Keratinocyte (primary cell): ENCODE measurements around the gene CKM. TPM values are rescaled to one million over a fixed set of nuclear protein-coding genes. Genes with fewer than 3 reads are reported as not detected.
"Not testable (repeated sequence)": the region's sequence is repeated elsewhere in the genome, so short reads cannot be mapped to it uniquely, and the experiment has no call there.

ENCODE experiments used
- DNase-seq: peaks from one replicate; pipeline ENCODE4 v3.0.0-alpha.2; 2011; ENCODE audit warnings: low read depth, missing footprints, low spot score
- FAIRE-seq: peaks from 2 replicates; lab custom pipeline; 2011; peaks lifted over from hg19 to GRCh38; lab: Jason Lieb, UNC
- H2AFZ ChIP-seq: 2 replicates; pipeline ENCODE4 v1.6.0; 2012; ENCODE audit warnings: low read length, control low read depth, inconsistent platforms; ENCODE audit not compliant: control insufficient read depth
- H3K27ac ChIP-seq: 2 replicates; pipeline ENCODE4 v1.5.1; 2011; ENCODE audit warnings: low read length; ENCODE audit not compliant: control insufficient read depth, insufficient read depth
- H3K27me3 ChIP-seq: 3 replicates; pipeline ENCODE4 v1.6.0; 2011; ENCODE audit warnings: low read length; ENCODE audit not compliant: control insufficient read depth, insufficient read depth; ENCODE audit errors: extremely low read depth
- H3K36me3 ChIP-seq, 2 experiments: 2 replicates in 1 of 2; 3 replicates in 1 of 2; pipeline ENCODE4 v1.5.1; 2011; ENCODE audit warnings: low read length in 2 of 2, mild to moderate bottlenecking in 1 of 2; ENCODE audit not compliant: control insufficient read depth in 2 of 2, insufficient read depth in 2 of 2; ENCODE audit errors: extremely low read depth in 1 of 2
- H3K4me1 ChIP-seq: 3 replicates; pipeline ENCODE4 v1.5.1; 2011; ENCODE audit warnings: low read length; ENCODE audit not compliant: control insufficient read depth, insufficient read depth; ENCODE audit errors: extremely low read depth
- H3K4me2 ChIP-seq: 3 replicates; pipeline ENCODE4 v1.6.0; 2011; ENCODE audit warnings: low read depth, low read length; ENCODE audit not compliant: control insufficient read depth, insufficient read depth; ENCODE audit errors: extremely low read depth
- H3K4me3 ChIP-seq, 3 experiments: fragments of 200-600 bp in 1 of 3; sonication (generic) in 1 of 3; 2 replicates in 2 of 3; 3 replicates in 1 of 3; pipeline ENCODE4 v1.5.1; 2011 to 2016; ENCODE audit warnings: low read length in 3 of 3, mild to moderate bottlenecking in 3 of 3, control low read depth in 2 of 3, inconsistent platforms in 1 of 3, low read depth in 1 of 3, mixed read lengths in 1 of 3, mixed run types in 1 of 3, moderate library complexity in 1 of 3; ENCODE audit not compliant: control insufficient read depth in 2 of 3, insufficient read depth in 2 of 3; ENCODE audit errors: extremely low read depth in 1 of 3
- H3K79me2 ChIP-seq: 2 replicates; pipeline ENCODE4 v1.6.0; 2012; ENCODE audit warnings: low read length; ENCODE audit not compliant: control insufficient read depth, insufficient read depth
- H3K9ac ChIP-seq: 3 replicates; pipeline ENCODE4 v1.6.0; 2011; ENCODE audit warnings: low read length; ENCODE audit not compliant: control insufficient read depth, insufficient read depth; ENCODE audit errors: extremely low read depth
- H3K9me1 ChIP-seq: 3 replicates; pipeline ENCODE4 v1.6.0; 2011; ENCODE audit warnings: low read length; ENCODE audit not compliant: control insufficient read depth, insufficient read depth; ENCODE audit errors: extremely low read depth
- H3K9me3 ChIP-seq: 2 replicates; pipeline ENCODE4 v1.5.1; 2012; ENCODE audit warnings: low read depth, low read length; ENCODE audit not compliant: control insufficient read depth
- H4K20me1 ChIP-seq: 3 replicates; pipeline ENCODE4 v1.6.0; 2011; ENCODE audit warnings: low read length; ENCODE audit not compliant: control insufficient read depth, insufficient read depth; ENCODE audit errors: extremely low read depth
- EZH2 ChIP-seq: IDR thresholded peaks from one replicate; pipeline ENCODE4 v1.6.1; 2012; ENCODE audit warnings: inconsistent platforms, mild to moderate bottlenecking, low read length, moderate library complexity
- dilution Hi-C: fragments of 300-500 bp; cut with MboI; formaldehyde crosslinking; loops from one replicate; pipeline ENCODE4 v1.7.0; 2020; ENCODE audit warnings: low sequenced_read_pairs; ENCODE audit not compliant: extremely low pct_ligation_motif_present
- polyA plus RNA-seq, 5 experiments: library from polyadenylated mRNA; depleted of rRNA in 3 of 5; stranded (reverse) in 3 of 5; stranded (forward) in 1 of 5; unstranded in 1 of 5; fragments of >200 nt; gene quantifications; 1 replicate in 1 of 5; 2 replicates in 3 of 5; 3 replicates in 1 of 5; pipeline versions ENCODE4 v1.2.1 to v1.2.3, GENCODE V29; 2011 to 2012; ENCODE audit warnings: missing spikeins in 2 of 5, low read depth in 1 of 5, low replicate concordance in 1 of 5
- TF ChIP-seq, protein P1 (sequence below), 3 experiments: IDR thresholded peaks in 1 of 3; conservative IDR thresholded peaks in 1 of 3; optimal IDR thresholded peaks in 1 of 3; 2 replicates in 2 of 3; 3 replicates in 1 of 3; pipeline versions ENCODE3 to v1.5.1; 2011; ENCODE audit warnings: low read length in 3 of 3, mild to moderate bottlenecking in 3 of 3, moderate library complexity in 2 of 3, control low read depth in 1 of 3, inconsistent platforms in 1 of 3; ENCODE audit not compliant: insufficient read depth in 2 of 3; ENCODE audit errors: extremely low read depth in 1 of 3

Gene CKM
- polyA plus RNA-seq, 1 donor (not counting 4 experiments of a cell fraction or from before 2014, with no cell fraction given), result not detected

DNA sequence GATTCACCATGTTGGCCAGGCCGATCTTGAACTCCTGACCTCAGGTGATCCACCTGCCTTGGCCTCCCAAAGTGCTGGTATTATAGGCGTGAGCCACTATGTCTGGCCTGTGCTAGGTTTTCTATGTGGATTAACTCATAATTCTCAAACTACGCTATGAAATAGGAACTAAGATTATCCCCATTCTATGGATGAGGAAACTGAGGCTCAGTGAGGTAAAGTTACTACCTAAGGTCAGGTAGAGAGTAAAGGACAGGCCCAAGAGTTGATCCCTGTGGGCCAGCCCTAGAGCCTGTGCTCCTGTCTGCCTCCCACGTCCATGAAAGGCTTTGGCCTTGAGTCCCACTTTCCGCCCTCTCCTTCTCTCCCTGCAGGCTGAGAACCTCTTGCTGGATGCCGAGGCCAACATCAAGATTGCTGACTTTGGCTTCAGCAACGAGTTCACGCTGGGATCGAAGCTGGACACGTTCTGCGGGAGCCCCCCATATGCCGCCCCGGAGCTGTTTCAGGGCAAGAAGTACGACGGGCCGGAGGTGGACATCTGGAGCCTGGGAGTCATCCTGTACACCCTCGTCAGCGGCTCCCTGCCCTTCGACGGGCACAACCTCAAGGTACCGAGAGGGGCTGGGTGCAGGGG is 51.5 kb downstream of the CKM start:
- Histone ChIP-seq H3K9ac (no peak overlapping the region), H3K79me2 (no peaks in the 10 kb centered on the region), H3K9me1 (no peaks in the 10 kb centered on the region), H3K36me3 (peaks cover 41 to 44% of the 10 kb centered on the region in 2 experiments), H3K27ac (no peak overlapping the region), H3K4me2 (no peak overlapping the region), H3K27me3 (no peaks in the 10 kb centered on the region), H3K4me1 (no peaks in the 10 kb centered on the region), H3K4me3 (no peak overlapping the region), H4K20me1 (no peaks in the 10 kb centered on the region), H2AFZ (no peak overlapping the region), H3K9me3 (no peaks in the 10 kb centered on the region)
- FAIRE-seq (no peak), DNase-seq (no peak)
- dilution Hi-C loops, result no loop called here
- TF ChIP-seq EZH2, result no peak
- TF ChIP-seq, protein P1, sequence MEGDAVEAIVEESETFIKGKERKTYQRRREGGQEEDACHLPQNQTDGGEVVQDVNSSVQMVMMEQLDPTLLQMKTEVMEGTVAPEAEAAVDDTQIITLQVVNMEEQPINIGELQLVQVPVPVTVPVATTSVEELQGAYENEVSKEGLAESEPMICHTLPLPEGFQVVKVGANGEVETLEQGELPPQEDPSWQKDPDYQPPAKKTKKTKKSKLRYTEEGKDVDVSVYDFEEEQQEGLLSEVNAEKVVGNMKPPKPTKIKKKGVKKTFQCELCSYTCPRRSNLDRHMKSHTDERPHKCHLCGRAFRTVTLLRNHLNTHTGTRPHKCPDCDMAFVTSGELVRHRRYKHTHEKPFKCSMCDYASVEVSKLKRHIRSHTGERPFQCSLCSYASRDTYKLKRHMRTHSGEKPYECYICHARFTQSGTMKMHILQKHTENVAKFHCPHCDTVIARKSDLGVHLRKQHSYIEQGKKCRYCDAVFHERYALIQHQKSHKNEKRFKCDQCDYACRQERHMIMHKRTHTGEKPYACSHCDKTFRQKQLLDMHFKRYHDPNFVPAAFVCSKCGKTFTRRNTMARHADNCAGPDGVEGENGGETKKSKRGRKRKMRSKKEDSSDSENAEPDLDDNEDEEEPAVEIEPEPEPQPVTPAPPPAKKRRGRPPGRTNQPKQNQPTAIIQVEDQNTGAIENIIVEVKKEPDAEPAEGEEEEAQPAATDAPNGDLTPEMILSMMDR (optimal IDR thresholded peaks at IDR 0.05 in 1 of 3, IDR thresholded peaks at IDR 0.05 in 1 of 3, conservative IDR thresholded peaks at IDR 0.05 in 1 of 3; ENCODE audit: extremely low read depth in 1 of 3, insufficient read depth in 2 of 3, low read length in 3 of 3), result no peak

DNA sequence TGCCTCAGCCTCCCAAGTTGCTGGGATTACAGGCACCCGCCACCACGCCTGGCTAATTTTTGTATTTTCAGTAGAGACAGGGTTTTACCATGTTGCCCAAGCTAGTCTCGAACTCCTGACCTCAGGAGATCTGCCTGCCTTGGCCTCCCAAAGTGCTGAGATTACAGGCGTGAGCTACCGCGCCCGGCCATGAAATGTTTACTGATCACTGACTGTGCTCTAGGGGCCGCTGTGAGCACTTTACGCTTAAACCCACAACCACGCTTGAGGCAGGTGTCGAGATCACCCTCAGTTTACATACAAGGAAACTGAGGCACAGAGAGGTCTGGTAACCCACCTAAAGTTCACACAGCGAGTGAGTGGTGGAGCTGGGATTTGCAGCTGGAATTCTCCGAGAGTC is 52.7 kb downstream of the CKM start:
- dilution Hi-C loops, H3K4me2 ChIP-seq, H3K4me3 ChIP-seq, H3K9me1 ChIP-seq, H3K4me1 ChIP-seq, H3K79me2 ChIP-seq, FAIRE-seq, H4K20me1 ChIP-seq, H2AFZ ChIP-seq, DNase-seq, H3K9me3 ChIP-seq, H3K27ac ChIP-seq, H3K9ac ChIP-seq, H3K27me3 ChIP-seq: not testable (repeated sequence)
- H3K36me3 ChIP-seq, result peaks cover 35 to 36% of the 10 kb centered on the region in 2 experiments

DNA sequence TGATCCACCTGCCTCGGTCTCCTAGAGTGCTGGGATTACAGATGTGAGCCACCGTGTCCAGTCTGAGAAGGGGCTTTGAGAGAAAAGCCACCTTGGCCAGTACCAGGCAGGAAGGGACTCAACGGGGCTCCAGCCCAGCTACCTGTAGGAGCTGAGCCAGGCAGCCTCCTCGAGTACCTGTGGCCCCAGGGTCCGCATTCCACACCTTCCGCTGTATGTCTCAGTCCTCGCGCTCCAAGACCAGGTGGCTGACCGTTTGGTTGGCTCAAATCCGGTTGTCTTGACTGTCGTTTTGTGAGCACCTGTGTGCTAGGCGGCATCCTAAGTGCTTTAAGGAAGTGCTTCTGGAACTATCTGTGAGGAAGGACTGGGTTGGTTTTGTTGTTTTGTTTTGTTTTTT is 55.4 kb downstream of the CKM start:
- DNase-seq (no peak), FAIRE-seq (no peak)
- Histone ChIP-seq H3K36me3 (peaks cover 28 to 36% of the 10 kb centered on the region in 2 experiments), H3K4me3 (no peak overlapping the region), H3K4me2 (no peak overlapping the region), H3K79me2 (no peaks in the 10 kb centered on the region), H2AFZ (no peak overlapping the region), H3K9ac (no peak overlapping the region), H3K9me3 (no peaks in the 10 kb centered on the region), H3K27me3 (no peaks in the 10 kb centered on the region), H3K9me1 (no peaks in the 10 kb centered on the region), H4K20me1 (no peaks in the 10 kb centered on the region), H3K4me1 (no peaks in the 10 kb centered on the region), H3K27ac (no peak overlapping the region)
- TF ChIP-seq EZH2, result no peak
- TF ChIP-seq, protein P1 (optimal IDR thresholded peaks at IDR 0.05 in 1 of 3, IDR thresholded peaks at IDR 0.05 in 1 of 3, conservative IDR thresholded peaks at IDR 0.05 in 1 of 3; ENCODE audit: extremely low read depth in 1 of 3, insufficient read depth in 2 of 3, low read length in 3 of 3), result no peak
- dilution Hi-C loops, result no loop called here
